ENCODE results near the gene BRF1.
A peak's percentile ranks its signal among the peaks of the same experiment; 100 is the strongest.

The BRF1 gene

DNA sequence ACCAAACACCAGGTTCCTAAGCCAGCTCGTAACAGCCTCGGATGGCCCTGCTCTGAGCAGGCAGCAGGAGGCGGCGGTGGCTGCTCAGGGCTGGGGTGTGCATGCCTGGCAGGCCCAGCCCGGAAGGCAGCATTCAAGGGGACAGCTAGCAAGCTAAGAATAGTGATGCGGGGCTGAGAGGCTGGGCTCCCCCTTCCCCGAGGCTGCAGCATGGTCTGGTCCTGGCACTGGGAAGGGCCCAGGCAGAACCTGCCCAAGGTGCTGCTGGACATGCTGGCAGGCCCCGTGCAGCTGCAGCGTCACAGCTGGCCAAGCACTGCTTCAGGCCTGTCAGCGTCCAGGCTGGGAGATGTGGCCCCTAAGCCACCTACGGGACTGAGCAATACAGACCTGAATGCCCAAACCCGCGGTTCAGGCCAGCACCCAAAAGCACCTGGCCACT is 93.3 kb downstream of the BRF1 start:
- DNase-seq, result no peak

DNA sequence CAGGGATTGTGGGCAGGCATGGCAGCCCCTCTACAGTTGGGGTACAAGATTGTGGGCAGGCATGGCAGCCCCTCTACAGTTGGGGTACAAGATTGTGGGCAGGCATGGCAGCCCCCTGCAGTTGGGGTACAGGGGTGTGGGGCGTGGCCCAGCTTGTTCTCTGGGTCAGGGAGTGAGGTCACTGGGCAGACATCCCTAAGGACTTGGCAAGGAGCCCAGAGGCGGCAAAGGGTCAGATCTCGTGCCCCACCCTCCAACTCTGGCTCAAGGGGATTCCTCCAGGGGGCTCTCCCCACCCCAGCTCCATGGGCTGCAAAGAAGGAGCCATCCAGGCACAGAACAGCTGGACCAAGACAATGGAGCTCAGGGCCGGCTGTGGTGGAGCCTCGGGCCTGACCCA is 93.9 kb downstream of the BRF1 start:
- no peak for DNase-seq

DNA sequence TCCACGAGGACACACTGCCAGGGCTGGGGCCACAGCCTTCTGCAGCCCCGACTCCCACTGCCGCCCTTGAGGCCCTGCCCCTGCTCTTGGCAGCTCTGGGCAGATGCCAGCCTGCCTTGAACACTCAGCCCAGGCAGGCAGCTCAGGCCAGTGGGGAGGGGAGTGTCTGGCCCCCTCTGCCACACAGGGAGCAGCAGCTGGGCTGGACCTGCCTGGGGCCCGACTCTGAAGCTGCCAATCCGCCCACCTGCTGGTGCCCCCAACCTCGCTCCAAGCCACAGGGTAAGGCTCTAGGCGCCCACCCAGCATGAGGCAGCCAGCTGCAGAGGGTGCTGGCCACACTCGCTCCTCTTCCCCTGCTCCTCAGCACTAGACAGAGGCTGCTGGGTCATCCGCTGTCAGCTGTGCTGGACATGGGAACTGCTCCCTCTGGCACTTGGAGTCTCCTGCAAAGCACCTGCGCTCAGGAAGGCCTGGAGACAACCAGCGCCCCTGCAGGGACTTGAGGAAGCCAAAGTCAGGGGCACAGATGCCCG is 95.1 kb downstream of the BRF1 start:
- no peak for DNase-seq

DNA sequence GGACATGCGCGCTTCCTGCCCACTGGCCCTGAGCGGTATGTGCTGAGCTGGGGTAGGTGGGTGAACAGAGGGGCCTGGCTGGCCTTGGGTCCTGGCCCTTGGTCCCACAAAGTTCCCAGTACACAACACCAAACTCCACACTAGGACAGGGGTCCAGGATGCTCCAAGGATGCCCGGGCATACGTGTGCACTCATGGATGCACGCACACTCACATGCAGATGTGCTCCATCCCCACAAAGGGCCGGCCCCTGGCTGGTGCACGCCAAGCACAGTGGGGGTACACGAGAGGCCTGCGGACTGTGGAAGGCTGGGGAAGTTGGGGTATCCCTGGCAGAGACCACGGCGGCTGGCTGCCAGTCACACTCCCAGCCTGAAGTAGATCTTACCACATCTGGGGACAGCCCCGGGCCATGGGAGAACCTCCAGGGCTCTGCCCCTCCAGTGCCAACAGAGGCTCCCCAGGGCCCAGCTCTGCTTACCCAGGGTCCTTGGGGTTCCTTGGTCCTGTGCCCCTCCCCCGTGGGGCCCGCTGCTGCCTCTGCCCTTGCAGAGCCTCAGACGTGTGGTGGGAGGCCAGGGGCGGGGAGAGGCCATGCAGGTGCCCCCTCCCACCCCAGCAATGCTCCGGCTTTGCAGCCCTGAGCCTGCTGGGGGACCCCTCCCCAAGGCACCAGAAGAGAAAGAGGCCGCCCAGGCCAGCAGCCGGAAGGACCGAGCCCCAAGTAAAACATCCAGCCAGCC is 95.7 kb downstream of the BRF1 start:
- DNase-seq, result no peak

DNA sequence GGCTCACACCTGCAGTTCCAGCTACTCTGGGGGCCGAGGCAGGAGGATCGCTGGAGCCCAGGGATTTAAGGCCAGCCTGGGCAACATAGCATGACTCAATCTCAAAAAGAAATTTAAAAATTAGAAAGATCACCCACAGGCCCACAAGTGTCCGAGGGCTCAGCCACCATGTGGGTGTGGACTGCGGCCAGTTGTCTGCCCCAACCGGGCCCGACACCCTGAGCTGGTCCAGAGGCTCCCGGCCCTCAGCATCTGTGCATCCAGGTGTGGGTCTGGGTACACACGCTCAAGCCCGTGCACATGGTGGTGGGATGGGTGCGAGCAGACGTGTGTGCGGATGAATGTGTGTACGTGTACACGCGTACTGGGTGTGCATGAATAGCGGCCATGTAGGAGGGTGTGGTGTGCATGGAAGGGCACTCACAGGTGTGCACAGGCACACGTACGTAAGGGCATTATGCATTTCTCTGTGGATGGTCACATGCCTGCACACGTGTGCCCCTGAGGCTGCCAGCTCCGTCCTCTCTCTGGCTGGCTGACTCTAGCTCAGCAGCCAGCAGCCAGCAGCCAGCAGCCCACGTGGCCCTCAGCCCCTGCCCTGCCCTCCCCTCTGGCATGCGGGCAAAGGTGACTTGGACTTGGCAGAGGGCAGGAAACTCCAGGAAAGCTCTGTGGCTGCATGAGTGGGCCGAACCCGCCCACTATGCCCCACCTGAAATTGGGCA is 96.4 kb downstream of the BRF1 start:
- DNase-seq, result no peak

DNA sequence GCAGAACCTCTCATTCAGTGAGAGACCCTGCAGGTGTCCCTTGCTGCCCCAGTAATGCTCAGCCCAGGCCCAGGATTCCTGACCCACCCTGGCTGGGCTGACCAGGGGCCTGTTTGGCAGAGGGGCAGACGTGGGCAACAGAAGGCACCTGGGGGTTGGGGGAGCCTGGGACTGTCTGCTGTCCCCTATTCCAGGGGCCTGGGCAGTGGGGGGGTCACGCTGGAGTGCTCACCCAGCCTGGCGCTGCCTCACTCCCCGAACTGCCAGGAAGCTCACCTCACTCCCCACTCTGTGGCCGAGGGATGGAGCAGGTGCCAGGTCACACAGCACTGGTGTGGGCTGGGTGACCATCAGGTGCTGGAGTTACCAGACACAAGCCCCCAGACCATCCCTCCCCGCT is 97.1 kb downstream of the BRF1 start:
- DNase-seq, result no peak

DNA sequence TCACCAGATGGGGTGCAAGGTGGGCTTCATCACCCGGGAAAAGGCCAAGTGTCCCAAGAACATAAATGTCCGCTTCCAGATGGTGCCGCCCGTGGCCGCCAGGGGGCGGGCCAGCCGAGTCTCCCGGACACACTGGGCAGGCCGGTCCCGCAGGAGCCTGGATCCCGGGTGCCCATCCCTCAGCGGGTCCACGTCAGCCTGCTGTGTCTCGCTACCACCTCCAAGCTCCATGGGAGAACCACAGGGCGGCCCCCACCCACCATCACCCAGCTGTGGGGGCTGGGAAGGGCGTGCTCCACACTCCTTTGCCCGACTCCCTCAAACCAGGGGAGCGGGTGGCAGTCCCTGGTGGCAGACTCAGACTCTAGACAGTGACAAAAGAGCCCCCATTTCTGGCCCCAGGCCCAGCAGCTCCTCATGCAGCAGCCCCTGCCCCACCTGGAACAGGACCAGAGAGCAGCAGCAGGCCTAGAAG is 97.7 kb downstream of the BRF1 start:
- DNase-seq, result peak; percentile 52 to 57

DNA sequence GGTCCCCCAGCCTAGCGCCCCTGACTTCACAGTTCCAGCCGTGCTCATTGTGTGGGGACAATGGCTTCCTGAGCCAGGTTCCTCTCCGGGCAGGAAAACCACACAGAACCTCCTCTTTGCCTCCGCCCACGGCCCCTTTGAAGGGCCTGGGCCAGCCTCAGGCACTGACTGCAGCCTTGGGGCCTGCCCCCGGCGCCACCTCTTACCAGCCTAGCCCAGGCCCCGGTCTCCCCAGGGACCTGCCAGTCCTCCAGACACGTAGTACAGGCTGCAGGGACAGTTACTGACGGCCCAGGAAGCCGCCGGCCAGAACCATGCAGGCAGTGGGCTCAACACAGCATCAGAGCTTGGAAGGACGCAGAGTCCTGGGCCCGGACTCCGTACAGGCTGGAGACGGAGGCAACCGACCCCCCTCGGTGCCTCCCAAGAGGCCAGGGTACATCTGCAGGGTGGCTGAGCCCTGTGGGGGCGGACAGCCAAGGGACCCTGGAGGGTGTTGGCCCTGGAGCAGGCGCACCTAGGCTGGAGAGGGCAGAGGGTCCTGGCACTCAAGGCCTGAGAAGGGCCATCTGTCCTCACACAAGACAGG is 98.8 kb downstream of the BRF1 start:
- no peak for DNase-seq

DNA sequence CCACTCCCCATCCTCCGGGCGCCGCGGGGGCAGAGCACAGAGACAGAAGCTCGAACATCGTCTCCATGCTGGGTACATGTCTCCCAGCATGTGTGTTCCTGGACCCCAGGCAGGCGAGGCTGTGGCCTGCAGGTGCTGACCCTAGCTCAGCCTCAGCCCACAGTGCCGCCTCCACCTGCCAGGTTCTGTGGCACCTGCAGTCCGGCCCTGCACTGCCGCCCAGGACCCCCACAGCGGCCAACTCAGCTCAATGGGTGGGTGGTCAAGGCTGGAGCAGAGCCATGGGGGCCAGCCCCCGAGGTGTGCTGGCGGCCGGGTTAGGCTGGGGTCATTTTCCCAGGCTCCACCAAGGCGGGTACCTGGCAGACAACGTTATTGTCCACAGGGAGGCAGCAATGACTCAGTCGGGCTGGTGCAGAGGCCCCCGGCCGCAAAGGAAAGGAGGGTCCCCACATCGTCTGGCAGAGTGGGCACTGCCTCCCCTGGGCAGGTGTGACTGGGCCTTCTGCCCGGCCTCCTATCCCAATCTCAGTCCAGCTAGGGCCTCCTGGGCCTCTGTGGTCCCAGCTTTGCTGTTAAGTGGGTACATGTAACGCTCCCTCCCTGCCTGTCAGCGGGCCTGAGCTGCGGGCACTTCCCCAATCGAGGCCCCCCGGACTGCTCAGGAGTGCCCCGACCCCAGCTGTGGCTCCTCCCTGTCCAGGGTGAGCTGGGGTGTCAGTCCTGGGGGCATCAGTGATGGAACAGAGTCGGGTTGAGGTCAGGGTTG is 99.5 kb downstream of the BRF1 start:
- no peak for DNase-seq

DNA sequence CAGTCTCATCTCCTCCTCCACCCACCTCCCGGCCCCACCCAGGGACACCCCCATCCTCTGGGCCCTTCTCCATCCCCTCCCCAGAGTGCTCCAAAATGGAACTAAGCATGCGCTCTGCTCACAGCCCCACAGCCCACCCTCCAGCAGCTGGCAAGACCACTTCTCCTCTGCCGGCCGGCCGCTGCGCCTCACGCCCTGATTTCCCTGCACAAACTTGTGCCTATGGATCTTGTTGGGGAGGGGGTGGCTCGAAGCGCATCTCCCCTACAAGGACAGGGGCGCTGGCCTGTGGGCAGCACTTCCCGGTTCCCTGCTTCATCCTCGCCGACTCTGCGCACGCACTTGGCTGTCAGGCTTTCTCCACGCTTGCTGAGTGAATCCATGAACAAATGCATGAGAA is 100.2 kb downstream of the BRF1 start:
- DNase-seq, result no peak

DNA sequence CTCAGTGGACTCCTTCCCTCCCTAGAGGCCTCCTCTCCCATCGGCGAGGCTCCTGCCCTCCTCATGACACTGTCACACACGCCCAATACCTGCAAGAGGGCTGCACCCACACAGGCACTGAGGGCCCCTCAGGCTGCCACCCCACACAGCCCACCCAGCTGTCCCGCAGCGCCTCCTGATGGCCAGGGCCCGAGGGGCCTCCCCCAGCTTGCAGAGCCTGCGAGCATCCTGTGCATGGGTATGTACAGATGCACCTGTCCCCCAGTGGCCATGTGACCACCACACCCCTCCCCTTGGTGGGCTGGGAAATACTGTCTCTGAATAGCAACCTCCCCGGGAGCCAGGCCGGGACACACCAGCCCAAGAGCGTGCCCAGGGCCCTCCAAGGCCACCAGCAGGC is 100.7 kb downstream of the BRF1 start:
- no peak for DNase-seq

DNA sequence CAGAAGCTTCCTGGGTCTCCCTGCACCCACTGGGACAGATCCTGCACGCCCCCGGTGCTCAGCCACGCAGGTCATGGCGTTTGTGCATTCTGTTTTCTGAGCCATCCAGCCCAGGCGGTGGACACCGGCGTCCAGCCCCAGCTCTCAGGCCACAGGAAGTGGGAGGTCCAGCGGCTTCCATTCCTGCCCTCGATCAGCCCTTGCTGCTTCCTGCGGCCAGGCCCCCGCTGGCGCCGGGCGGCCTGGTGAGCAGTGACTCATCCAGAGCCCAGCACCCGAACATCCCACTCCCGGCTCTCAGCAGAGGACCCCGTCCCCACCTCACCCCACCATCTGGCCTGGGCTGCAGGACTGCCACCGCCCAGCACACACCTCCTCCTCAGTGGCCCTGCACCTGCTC is 101.7 kb downstream of the BRF1 start:
- DNase-seq, result no peak

DNA sequence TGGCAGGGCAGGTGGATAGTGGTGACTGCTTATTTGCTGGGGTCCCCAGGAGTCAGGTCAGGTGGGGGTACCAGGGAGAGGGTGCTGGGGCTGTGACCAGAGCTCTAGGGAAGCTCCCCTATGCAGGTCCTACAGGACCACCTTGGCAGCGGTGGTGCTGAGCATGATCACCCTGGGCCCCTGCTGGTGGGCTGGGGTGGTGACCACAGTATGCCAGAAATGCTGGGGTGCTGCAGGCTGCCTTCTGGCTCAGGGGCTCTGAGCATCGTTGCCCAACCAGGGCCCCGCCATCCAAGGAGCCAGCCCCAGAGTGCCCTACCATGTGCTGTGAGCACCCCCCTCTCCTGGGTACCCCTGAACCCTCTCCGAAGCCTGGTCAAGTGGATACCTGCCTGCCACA is 102.2 kb downstream of the BRF1 start:
- no peak for DNase-seq

DNA sequence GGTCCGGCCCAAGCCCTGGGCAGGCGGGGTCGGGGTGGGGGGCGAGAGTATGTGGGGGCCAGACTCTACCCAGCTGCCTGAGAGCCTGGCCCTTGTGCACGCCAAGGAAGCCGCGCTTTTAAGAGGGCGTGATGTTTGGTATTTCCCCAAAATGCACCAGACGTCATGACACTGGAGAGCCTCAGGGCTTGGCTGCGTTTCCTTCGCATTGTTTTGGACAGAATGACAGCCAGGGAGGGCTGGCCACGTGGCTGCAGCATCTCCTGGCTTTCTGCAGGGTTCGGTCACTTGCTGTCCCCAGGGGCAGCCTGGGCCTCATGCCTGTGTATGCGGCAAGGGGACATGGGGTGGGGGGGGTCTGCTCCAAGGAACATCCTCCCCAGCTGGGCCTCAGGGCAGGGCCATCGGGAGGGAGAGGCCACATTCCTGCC is 103.6 kb downstream of the BRF1 start:
- DNase-seq, result no peak

DNA sequence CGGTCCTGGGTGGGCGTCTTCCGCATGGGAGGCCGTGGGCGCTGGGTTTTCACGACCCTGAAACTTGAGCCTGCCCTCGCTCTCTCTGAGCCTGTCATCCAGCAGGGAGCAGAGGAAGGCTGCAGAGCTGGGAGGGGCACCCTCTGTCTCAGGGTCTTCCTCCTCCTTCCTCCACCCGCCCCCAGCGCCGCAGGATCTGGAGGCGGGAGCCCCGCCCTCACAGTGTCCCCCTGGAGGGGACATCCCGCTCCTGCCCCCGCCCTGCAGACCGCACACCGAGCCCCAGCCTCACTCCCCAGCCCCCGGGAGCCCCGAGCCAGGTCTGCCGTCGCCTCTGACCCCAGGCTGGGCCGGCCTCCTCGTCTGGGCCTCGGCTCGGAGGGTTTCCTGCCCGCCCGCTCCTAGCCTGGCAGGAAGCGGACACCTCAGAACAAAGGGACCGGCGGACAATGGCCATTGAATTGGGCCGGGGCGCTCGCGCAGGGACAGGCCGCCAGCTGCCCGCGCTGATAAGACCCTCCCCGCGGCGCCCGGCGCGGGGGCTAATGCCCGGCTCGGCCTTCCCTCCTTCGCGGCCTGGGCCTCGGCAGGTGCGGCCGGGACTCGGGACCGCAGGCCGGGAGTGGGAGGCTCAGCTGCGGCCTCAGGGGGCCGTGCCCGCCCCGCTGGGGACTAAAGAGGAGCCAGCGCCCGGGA is 104.4 kb downstream of the BRF1 start:
- DNase-seq, result no peak

DNA sequence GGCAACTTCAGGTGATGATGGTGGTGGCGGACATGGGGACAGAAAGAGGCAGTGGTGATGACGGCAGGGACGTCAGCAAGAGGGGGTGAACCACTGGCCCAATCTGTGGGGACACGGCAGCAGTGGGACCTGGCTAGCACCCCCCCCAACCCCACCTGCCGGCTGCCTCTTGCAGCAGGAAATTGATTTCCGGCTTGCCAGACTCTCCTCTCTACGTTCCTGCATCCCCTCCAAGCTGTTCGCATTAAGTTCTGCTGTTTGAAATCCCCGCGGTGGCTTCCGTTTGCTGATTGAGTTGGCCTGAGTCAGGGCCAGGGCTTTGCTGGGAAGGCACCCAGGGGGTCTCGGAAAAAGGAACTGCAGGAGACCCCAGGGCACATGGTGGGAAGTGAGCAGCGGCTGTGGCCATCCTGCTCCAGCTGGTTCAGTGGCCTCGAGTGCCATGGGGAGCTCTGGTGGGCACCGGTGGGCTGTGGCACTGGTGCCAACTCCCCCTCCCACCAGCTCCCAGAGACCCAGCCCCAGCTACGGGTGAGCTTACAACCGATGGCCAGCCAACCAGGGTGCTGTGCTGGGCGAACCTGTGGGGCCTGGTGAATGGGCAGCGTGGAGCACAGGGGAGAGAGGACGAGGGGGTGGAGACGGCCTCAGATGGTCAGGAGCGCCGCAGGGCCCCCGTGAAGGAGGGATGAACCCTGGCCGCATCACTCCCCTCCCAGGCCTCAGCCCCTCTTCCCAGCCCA is 105.1 kb downstream of the BRF1 start:
- DNase-seq, result no peak

DNA sequence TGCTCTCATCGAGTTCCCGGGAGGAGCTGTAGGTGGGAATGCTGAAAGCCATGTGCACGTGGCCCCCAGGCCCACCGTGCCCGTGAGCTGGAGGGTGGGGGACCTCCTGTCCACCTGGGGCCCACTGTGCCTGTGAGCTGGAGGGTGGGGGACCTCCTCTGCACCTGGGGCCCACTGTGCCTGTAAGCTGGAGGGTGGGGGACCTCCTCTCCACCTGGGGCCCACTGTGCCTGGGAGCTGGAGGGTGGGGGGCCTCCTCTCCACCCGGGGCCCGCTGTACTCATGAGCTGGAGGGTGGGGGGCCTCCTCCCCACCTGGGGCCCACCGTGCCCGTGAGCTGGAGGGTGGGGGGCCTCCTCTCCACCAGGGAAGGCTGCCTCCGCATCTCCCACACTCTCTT is 105.8 kb downstream of the BRF1 start:
- no peak for DNase-seq

DNA sequence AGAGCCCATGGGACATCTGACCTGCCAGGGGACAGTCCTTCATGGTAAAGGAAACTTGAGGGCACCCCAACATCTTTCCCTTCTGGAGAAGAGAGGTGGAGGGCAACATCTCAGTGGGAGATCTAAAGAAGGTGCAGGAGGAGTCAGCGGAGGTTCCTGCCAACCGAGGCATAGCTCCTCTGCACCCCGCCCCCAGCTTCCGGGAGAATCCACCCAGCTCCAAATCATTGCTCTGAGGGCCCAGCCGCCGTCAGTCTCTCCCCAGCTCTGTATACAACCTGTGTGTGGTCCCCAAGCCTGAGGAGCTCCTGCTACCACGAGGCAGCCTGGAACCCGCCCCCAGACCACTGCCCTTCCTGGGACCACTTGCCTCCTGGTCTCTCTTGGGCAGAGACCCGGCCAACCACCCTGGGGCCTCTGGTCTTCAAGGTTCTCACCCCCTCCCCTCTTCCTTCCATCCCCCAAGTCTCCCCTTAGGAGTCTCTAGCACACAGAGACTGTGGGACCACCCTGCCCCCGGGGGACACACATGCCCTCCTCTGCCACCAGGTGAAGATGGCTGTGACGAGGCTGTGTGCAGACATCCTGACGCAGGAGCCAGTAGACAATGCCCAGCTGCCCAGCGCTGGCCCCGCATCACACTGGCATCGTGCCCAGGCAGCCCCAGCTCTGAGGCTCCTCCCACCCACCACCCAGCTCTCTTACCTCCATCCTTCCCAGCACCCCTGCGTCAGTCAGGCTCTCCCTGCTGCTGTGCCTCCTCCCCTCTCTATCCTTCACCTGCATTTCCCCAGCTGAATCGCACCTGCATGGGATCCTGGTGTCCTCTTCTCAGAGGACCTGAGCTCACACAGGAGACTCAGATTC is 106.7 kb downstream of the BRF1 start:
- DNase-seq, result peak in 1 of 2 experiments; percentile 34

DNA sequence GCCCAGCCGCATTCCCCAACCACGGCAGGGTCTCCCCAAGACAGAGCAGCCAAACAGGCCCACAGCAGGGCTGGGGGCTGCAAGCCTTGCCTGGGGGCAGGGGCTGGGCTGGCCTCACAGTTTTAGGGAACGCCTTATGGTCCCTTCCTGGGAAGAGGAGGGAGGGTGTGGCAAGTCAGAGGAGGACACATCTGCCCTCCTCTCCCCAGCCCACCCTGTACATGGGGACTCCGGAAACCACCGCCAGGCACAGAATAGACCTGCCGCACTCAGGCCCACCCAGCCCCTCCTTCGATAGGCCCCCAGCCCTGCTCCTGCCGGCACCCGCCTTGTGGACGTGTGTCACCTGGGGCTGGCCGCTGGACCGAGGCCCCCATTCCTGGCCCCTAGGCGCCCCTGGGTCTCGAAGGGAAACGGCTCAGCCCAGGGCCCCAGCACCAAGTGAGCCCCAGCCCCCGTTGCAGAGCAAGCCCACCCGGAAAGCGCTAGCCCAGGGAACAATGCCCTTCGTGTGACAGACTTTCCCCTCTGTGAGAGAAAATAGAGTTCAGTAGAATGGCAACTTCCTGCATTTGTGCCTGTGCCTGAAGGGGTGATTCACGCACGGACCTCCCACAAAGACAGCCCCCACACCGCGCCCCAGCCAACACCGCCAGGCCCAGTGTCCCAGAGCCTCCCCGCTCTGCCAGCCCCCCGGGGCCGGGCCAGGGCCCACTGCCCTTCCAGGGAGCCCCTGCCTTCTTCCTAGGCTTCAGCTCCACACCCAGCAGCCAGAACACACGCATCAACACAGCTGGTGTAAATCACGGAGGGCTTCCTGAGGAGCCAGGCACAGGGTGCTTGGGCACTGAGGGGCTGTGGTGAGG is 107.7 kb downstream of the BRF1 start:
- peak; percentile 29 to 36 for DNase-seq

Data from activated CD4-positive, alpha-beta T cell treated with anti-CD3 and anti-CD28 coated beads, Interleukin-2, amount 50 U/mL, for 4 hours (primary cell).